Stimulated activated naive CD8-positive, alpha-beta T cell treated with anti-CD3 and anti-CD28 coated beads, Interleukin-15, Interleukin-2, amounts not matched to agents 100 U/mL and 50 U/mL, for 24 hours (primary cell): Measurements from ENCODE around the gene BAIAP2L2.
"Not testable (repeated sequence)": the region's sequence is repeated elsewhere in the genome, so short reads cannot be mapped to it uniquely, and the experiment has no call there.

Experiments used
- ATAC-seq: fragments of 150-1000 bp; cut with Tn5 transposase; one replicate; pipeline ENCODE4 v1.10.0; 2021
- DNase-seq: peaks from one replicate; pipeline ENCODE4 v3.0.0; 2021

Gene BAIAP2L2

GRCh38 chr22:38129021-38129420 lies 18.5 kb upstream of the BAIAP2L2 start:
- no peak for ATAC-seq
- no peak for DNase-seq

- ATAC-seq (no peak), DNase-seq (no peak)
These were observed 17.4 kb upstream of the BAIAP2L2 start for GRCh38 chr22:38127869-38128268.

- DNase-seq (no peak), ATAC-seq (no peak)
These were observed 16.6 kb upstream of the BAIAP2L2 start for GRCh38 chr22:38126928-38127668.

- ATAC-seq (no peak), DNase-seq (no peak)
These were observed 15.3 kb upstream of the BAIAP2L2 start for GRCh38 chr22:38125751-38126201.

GRCh38 chr22:38125038-38125610 lies 14.6 kb upstream of the BAIAP2L2 start:
- DNase-seq = no peak
- no peak for ATAC-seq

GRCh38 chr22:38124236-38124974 lies 13.9 kb upstream of the BAIAP2L2 start:
- DNase-seq (no peak), ATAC-seq (no peak)

DNA sequence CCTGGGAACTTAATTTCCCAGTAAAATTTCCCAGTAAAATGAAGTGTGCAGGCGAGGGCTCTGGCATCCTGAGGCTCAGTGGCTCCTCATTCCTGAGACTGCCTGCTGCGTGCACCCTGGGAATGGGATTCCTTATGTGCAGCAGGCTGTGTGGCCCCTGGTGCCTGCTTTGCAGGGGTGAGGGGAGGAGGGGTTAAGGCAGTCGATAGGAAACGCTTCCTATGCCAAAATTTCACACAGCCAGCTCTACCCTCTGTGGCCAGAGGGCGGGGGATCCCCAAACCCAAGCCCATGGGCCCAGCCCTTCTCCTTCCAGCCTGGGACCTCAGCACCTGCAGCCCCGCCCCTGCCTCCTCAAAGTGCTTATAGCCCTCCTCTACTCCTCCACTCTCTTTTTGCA lies 12.1 kb upstream of the BAIAP2L2 start:
- no peak for ATAC-seq
- DNase-seq = no peak

- ATAC-seq (no peak), DNase-seq (no peak)
These were observed 10.1 kb upstream of the BAIAP2L2 start for GRCh38 chr22:38120359-38121110.

- ATAC-seq = not testable (repeated sequence)
These were observed 8.3 kb upstream of the BAIAP2L2 start for GRCh38 chr22:38118747-38119146.

GRCh38 chr22:38118182-38118581 lies 7.7 kb upstream of the BAIAP2L2 start:
- ATAC-seq = no peak
- no peak for DNase-seq

More at GRCh38 chr22:38118747-38119146, 8.3 kb upstream of the BAIAP2L2 start:
- not testable (repeated sequence) for DNase-seq

GRCh38 chr22:38117556-38117955 lies 7.1 kb upstream of the BAIAP2L2 start:
- DNase-seq, ATAC-seq: not testable (repeated sequence)

DNA sequence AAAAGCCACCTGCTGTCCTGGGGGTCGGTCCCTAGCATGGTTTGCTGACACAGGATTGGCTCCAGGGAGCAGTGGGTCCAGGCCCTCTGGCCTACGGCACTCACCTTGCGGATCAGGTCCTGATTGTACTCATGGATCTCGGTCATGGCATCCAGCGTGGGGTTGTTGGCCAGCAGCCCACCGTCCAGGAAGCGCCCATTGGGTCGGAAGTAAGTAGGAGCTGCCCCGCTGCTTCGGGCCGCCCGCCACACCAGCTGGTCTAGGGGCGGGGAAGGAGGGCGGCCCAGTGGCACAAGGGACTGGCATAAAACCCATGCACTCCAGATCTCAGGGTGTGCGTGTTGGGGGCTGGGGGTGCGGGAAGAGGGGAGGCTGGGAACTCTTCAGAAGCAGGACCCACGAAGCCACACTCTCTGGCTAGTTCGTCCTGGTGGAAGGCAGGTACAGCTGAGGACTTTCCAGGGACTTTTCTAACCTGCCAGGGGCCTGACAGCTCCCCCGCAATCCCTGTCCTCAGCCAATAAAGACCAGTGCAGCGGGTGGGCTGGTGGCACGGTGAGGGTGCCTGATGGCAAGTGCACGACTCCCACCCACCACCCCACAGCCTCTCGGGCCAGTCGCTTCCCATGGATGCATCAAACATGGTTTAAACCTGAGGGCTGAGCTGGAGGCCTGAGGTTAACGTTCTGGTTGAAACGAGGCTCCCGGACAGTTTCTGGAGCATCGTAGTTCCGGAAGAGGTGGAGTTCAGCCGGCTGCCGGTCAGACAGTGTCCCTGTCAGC lies 5.1 kb upstream of the BAIAP2L2 start:
- DNase-seq = no peak
- ATAC-seq = no peak

- DNase-seq (peak; percentile 89), ATAC-seq (peak; percentile 83)
These were observed 4.3 kb upstream of the BAIAP2L2 start for GRCh38 chr22:38114484-38115398.

DNA sequence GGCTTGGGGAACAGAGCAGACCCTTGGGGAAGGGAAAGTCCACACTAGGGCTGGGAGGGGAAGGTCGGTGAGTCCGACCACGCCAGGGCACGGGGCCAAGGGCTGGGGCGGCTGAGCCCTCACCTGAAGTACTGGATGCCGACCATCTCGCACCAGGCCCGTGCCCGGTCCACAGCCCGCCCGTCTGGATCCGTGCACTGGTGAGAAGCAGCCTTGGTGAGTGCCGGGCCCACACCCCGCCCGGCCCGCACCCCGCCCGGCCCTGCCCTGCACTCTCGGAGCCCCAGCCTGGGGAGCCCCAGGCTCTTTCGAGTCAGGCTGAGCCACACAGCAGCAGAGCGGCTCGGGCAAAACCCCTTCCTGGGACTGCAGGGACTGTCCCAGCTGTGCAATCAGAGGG lies 1.9 kb upstream of the BAIAP2L2 start:
- ATAC-seq (no peak), DNase-seq (no peak)

- ATAC-seq = no peak
- DNase-seq = no peak
These were observed 1.5 kb upstream of the BAIAP2L2 start for GRCh38 chr22:38111925-38112355.

DNA sequence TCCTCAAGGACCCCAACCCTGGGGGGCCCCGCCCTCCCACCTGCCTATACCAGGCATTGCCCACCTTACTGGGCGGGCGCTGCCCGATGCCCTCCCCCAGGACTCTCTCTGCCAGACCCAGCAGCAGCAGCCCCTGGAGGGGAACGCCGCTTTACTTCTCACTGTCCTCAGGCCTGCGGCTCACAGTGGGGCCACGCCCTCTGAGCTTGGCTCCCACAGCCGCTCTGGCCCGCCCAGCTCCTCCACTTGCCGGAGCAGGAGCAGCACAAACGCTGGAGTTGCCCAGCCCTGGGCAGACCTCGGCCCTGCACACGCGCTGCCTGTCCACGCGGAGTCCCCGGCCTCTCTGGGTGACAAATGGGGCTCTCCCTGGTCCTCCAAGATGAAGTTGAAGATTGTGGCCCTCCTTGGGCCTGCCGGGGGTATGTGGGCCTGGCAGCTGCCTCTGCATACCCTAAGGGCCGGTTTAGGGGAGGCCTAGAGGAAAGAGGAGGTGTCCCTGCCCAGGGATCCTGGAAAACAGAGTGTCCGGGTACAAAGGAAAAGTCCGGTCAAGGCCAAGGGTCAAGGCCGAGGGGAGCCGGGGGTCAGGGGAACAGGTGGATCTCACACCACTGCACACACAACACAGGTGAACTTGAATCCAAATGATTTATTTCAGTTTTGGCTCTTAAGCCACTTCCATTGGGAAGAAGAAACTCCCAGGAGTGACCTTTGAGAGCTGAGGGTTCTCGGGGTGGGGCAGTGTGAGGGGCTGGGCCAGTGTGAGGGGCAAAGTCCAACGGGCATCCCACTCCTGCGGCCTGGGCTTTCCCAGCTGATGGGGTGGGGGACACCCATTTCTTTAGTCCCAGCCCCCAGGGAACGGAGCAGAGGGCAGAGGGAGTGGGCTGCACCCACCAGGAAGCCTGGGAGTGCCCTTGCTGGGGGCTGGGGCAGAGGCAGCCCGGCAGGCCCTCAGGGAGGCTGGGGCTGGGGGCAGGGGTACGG lies 674 bp upstream of the BAIAP2L2 start:
- no peak for ATAC-seq
- DNase-seq = no peak

DNA sequence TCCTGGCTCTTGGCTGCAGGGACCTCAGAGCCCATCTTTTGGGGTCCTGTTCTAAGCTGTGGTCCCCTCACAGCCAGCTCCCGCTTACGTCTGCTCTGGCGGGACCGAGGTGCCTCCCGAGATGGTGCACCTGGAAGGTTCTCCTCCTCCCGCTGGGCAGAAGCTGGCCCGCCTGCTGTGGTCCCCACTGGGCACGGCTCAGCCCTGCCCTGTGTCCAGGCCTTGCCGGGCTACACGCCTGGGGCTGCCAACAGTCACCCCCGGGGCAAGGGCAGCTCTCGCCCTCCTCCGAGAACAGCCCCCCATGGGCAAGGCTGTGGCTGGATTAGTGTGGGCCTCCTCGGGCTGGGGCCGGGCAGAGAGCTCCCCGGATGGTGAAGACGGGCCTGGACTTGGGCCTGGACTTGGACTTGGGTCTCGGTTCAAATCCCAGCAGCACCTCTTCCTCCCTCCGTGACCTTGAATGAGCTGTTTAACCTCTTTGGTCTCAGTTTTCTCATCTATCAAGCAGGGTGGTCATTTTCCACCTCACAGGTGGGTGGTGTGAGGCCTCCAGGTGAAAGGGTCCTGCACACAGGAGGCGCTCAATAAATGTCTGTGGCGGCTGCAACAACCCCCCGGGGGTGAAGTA lies 998 bp downstream of the BAIAP2L2 start:
- no peak for DNase-seq
- no peak for ATAC-seq

- DNase-seq = no peak
- no peak for ATAC-seq
These were observed 1.7 kb downstream of the BAIAP2L2 start for GRCh38 chr22:38108561-38109319.
